ENCODE results near the gene PDE1A.
"Not testable (repeated sequence)": the region's sequence is repeated elsewhere in the genome, so short reads cannot be mapped to it uniquely, and the experiment has no call there.

PDE1A gene

DNA sequence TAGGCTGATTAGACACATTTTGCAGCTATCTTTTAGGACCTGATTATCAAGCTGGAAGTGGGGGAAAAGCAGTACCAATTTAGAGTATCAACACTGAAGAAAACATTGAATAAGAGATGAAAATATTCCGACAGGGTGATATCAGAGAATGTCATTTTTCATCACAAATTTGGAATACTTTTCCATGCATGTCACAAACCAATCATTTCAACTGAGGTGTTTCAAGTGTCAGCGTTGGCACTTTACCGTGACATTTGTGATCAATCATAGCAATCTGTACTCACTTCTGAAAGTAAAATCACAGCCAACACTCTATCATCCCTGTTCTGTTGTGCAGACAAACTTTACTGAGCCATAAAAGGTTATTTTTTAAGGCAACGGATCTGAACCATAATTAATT lies 75.4 kb downstream of the PDE1A start:
- DNase-seq = no peak

DNA sequence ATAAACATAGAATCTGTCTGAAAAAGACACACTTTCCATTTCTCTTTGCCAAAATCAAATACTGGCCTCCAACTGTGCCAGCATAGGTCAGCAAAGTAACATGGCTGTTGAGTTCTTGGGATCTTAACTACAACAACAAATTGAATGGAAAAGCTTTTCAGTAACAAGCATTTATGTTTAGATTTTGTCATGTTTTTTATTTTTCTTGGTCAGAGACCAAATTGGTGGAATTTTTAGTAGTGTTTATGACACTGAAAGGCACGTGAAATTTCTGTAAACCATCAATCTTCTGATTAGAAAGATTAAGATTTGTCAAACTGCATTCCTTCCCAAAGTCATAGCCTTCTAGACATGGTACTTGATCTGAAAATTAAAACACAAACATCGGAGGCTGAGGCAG lies 77.6 kb downstream of the PDE1A start:
- no peak for DNase-seq

GRCh38 chr2:182345384-182345783 lies 81.5 kb downstream of the PDE1A start:
- no peak for DNase-seq

- no peak for DNase-seq
Measured at GRCh38 chr2:182330451-182331305, 96.2 kb downstream of the PDE1A start.

- no peak for DNase-seq
Measured at GRCh38 chr2:182324665-182325064, 102.2 kb downstream of the PDE1A start.

DNA sequence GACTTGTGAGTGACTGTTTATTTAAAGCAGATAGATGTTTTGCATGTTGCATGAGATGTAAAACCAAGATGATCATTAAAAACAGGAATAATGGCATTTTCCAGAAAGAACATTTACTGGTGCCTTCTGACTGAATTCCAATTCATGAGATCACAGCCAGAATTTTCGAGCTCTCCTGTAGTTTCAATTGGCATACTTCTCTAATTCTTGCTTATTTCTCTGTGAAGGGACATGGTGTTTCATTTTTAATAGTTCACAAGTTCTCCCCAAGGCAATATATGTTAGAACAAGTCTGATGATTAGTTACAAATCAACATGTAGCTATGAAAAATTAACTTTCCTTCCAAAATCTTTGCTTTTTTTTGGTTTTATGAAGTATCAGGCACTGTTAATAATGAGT lies 105.7 kb downstream of the PDE1A start:
- no peak for DNase-seq

DNA sequence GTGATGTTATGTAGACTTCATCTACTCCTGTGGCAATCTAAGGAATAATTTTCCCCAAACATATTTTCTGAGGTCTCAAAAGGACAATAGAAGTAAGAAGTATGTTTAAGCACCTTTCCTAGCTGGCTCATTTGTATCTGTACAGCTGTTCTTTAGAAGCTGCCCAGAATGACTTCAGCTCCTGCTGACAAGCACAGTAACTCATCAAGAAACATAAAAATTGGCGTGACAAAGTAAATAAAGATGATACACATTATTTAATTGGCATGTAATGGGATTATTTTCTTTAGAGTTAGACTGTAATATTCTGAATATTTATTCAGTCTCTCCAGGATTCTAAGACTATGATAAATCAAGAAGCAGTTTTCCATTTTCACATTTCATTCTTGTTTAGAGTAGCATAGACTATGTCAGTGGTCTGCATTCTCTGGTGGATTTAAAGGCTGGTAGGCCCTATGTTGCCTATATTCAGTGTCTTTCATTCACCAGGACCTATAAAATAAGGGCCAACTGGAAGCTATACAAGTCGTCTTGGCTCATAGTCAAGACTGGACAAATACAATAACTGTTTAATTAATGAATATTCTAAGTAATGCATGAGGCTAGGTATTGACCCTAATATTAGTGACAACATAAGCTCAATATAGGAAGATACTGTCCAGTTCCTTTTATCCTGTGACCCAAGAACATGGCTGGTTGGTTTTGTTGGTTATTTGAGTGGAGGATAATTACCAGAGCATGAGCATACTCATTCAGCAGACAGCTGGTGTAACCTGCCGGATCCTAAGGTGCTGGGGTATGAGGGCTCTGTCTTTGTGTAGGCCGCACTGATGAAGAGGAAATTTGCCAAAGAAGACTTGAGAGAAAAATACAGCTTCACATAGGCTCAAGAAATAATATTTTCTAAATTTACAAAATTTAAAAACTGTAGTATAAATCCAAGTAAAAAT lies 107.0 kb downstream of the PDE1A start:
- DNase-seq = no peak

GRCh38 chr2:182318466-182319220 lies 108.2 kb downstream of the PDE1A start:
- no peak for DNase-seq

DNA sequence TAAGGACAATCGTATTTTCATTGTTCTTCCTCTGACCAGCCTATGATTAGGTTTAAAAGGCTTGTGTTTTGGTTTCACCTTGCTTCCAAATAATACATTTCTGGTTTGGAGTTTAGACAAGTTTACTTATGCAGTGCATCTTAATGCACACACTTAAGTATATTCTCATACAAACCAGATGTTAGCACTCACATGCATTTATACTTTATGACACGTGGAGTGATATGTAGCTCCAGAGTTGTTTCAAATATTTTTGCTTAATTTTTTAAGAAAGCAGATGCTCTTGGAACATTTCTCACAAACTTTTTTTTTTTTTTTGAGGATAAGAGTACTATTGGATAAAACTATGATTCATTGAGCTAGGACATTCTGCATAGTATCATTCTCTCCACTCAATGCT lies 109.9 kb downstream of the PDE1A start:
- no peak for DNase-seq

DNA sequence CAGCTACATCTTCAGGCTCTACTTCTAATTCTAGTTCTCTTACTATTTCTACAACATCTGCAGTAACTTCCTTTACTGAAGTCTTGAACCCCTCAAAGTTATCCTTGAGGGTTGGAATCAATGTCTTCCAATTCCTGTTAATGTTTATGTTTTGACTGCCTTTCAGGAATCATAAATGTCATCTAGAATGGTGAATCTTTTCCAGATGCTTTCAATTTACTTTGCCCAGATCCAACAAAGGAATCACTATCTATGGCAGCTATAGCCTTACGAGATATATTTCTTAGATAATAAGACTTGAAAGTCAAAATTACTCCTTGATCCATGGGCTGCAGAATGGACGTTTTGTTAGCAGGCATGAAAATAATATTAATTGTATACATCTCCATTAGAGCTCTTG lies 123.9 kb downstream of the PDE1A start:
- no peak for DNase-seq

GRCh38 chr2:182302174-182302573 lies 124.7 kb downstream of the PDE1A start:
- DNase-seq = no peak

- no peak for DNase-seq
Measured at GRCh38 chr2:182301093-182301492, 125.7 kb downstream of the PDE1A start.

DNA sequence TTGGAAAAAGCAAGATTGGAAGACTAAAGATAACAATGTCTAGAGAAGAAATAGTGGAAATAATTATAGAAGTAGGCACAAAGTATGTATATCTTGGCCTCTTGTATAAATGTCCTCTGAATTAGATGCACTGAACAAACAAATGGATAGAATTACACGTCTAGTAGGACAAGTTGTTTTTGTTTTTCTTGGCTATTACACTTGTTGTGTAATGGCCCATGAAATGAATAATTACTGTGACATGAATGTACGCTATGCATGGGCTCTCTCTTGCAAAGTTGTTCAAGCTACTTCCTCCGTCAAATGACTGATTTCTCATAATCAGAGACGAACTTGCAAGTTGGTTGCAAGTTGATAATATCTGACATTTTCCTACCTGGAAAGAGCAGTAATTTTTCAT lies 126.2 kb downstream of the PDE1A start:
- no peak for DNase-seq

DNA sequence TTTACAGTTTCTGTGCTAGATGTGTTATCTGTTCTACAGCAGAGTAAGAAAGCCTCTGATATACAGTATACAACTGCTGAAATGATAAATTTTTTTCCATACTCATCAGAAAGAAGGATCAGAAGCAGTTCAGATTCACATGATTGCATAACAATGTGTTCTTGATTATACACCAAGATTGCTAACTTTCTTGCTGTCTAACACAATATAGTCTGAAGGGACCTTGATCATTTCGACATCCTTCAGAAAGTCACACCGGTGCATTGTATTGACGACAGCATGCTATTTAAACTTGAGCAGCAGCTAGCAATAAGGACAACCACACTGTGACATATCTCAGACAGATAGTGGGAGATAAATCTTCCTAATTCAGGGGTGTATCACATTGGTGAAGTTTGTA lies 127.2 kb downstream of the PDE1A start:
- DNase-seq = no peak

- no peak for DNase-seq
Measured at GRCh38 chr2:182298456-182298855, 128.4 kb downstream of the PDE1A start.

DNA sequence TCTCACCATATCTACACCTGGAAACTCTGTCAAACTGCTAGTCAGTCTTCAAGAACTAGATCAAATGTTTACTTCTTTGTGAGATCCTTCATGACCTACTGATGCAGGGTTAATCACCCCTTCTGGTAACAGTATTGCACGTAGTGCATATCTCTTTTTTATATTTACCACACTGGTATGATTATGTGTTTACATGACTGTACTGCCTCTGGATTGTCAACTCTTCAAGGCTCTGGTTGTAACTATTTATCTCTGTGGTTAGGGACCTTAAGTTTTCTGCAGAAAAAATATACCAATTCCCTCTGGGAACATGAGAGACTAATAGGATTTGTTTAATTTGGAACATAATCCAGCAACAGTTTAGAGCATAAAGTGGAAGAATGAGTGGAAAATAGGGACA lies 135.5 kb downstream of the PDE1A start:
- DNase-seq = no peak

- DNase-seq = no peak
Measured at GRCh38 chr2:182283512-182283911, 143.3 kb downstream of the PDE1A start.

DNA sequence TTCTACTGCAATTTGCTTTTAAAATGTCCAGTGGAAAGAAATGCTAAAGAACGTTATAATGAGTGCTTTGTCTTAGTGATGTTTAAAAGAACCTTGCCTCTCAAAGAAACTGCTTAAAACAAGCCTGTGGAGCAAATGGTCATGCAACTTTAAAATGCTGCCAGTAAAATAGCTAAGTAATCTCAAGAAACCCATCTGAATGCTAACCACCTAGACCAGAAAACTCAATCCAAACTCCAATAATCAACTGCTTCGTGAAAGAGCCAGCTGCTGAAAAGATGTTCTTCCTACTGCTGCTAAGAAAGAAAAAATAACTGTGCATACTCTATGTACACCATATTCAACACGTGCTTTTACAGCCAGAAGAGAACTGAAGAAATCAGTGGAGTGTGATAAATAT lies 145.6 kb downstream of the PDE1A start:
- no peak for DNase-seq

GRCh38 chr2:182280118-182280517 lies 146.7 kb downstream of the PDE1A start:
- no peak for DNase-seq

DNA sequence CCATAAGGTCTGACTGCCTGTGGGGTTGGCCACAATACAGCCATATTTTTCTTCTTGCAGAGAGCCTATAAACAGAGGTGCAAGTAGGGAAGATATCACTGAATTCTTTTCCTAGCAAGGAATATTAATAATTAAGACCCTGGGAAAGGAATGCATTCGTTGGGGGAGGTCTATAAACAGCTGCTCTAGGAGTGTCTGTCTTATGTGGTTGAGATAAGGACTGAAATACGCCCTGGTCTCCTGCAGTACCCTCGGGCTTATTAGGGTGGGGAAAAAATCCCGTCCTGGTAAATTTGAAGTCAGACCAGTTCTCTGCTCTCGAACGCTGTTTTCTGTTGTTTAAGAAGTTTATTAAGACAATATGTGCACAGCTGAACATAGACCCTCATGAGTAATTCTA lies 150.2 kb downstream of the PDE1A start:
- DNase-seq = not testable (repeated sequence)

- no peak for DNase-seq
Measured at GRCh38 chr2:182267971-182268370, 158.9 kb downstream of the PDE1A start.

DNA sequence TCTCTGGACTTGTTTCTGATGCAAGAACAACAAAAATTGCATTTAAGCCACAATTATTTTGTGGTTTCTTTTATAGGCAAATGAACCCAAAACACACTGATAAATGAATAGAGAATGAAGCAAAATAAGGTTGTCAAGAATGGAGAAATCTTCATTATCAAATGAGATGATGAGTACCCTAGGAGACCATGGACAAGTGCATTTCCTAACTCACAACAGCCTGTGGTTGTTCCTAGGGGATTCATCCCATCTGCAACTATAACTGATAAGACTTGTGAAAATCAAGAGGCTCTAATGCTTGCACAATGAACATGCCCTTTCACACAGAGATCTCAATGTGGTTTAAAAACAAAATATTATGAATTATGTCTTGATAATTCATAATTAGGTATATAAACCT lies 159.9 kb downstream of the PDE1A start:
- no peak for DNase-seq

GRCh38 chr2:182265718-182266117 lies 161.1 kb downstream of the PDE1A start:
- no peak for DNase-seq
